GM23338 (cell line): ENCODE results near the gene PCLO. TPM values are rescaled to one million over a fixed set of nuclear protein-coding genes. Genes with fewer than 3 reads are reported as not detected.

Experiments
- ATAC-seq: fragments of 200-7000 bp; cut with Tn5 transposase; 3 replicates; pipeline ENCODE4 v1.9.1; 2020
- DNase-seq: peaks from one replicate; pipeline ENCODE4 v3.0.0-alpha.2; 2015; ENCODE audit warnings: low spot score
- H2AFZ ChIP-seq: fragments of 200-600 bp; sonication (generic); 2 replicates; pipeline ENCODE4 v1.8.0; 2016; ENCODE audit warnings: antibody characterized with exemption, mild to moderate bottlenecking, moderate library complexity
- H3F3A ChIP-seq: fragments of 200-600 bp; sonication (generic); replicated peaks from 2 replicates; pipeline ENCODE4 v1.8.0; 2017; ENCODE audit warnings: antibody characterized with exemption, mixed run types, low read depth
- H3K27ac ChIP-seq: fragments of 200-600 bp; sonication (generic); 2 replicates; pipeline ENCODE4 v1.6.1; 2016; ENCODE audit warnings: low read depth
- H3K27me3 ChIP-seq: fragments of 200-600 bp; sonication (generic); 2 replicates; pipeline ENCODE4 v1.8.0; 2016; ENCODE audit warnings: mild to moderate bottlenecking, mixed run types, moderate library complexity; ENCODE audit not compliant: insufficient read depth
- H3K36me3 ChIP-seq: fragments of 200-600 bp; sonication (generic); 2 replicates; pipeline ENCODE4 v1.8.0; 2016; ENCODE audit warnings: mild to moderate bottlenecking; ENCODE audit not compliant: insufficient read depth
- H3K4me1 ChIP-seq: fragments of 200-600 bp; sonication (generic); 2 replicates; pipeline ENCODE4 v1.8.0; 2016; ENCODE audit warnings: mild to moderate bottlenecking, moderate library complexity; ENCODE audit not compliant: insufficient read depth
- H3K4me2 ChIP-seq: fragments of 200-600 bp; sonication (generic); 2 replicates; pipeline ENCODE4 v1.7.1; 2017; ENCODE audit warnings: mixed run types
- H3K4me3 ChIP-seq: fragments of 200-600 bp; sonication (generic); 2 replicates; pipeline ENCODE4 v1.6.1; 2016; ENCODE audit warnings: mixed run types
- H3K79me2 ChIP-seq: fragments of 200-600 bp; sonication (generic); replicated peaks from 2 replicates; pipeline ENCODE4 v1.8.0; 2017; ENCODE audit warnings: mild to moderate bottlenecking; ENCODE audit not compliant: insufficient read depth
- H3K9me2 ChIP-seq: fragments of 200-600 bp; sonication (generic); 2 replicates; pipeline ENCODE4 v1.8.0; 2017; ENCODE audit not compliant: insufficient read depth
- H4K20me1 ChIP-seq: fragments of 200-600 bp; sonication (generic); replicated peaks from 2 replicates; pipeline ENCODE4 v1.8.0; 2017; ENCODE audit warnings: mild to moderate bottlenecking; ENCODE audit not compliant: insufficient read depth
- H3K27ac Mint-ChIP-seq: 2 replicates; pipeline ENCODE4 v1.8.0; 2020; ENCODE audit warnings: inconsistent platforms, mild to moderate bottlenecking, moderate library complexity, mixed read lengths
- H3K27me3 Mint-ChIP-seq: 3 replicates; pipeline ENCODE4 v1.8.0; 2022; ENCODE audit warnings: low read depth, mild to moderate bottlenecking, moderate library complexity, mixed read lengths, inconsistent platforms; ENCODE audit not compliant: insufficient read depth, poor library complexity
- H3K36me3 Mint-ChIP-seq: 3 replicates; pipeline ENCODE4 v1.8.0; 2021; ENCODE audit warnings: low read depth, mild to moderate bottlenecking, inconsistent platforms, moderate library complexity, mixed read lengths
- H3K4me1 Mint-ChIP-seq: 3 replicates; pipeline ENCODE4 v1.8.0; 2020; ENCODE audit warnings: mild to moderate bottlenecking, inconsistent platforms, mixed read lengths
- H3K4me3 Mint-ChIP-seq: 3 replicates; pipeline ENCODE4 v1.8.0; 2021; ENCODE audit warnings: moderate library complexity, mild to moderate bottlenecking, inconsistent platforms, mixed read lengths
- H3K9me3 Mint-ChIP-seq: 3 replicates; pipeline ENCODE4 v1.8.0; 2020; ENCODE audit warnings: moderate library complexity, mild to moderate bottlenecking, inconsistent platforms, mixed read lengths
- CREB1 ChIP-seq: fragments of 250-450 bp; sonication (Bioruptor Pico); IDR thresholded peaks from 2 replicates; pipeline ENCODE4 v1.5.0; 2020; ENCODE audit warnings: low read depth, mild to moderate bottlenecking, moderate library complexity
- CTCF ChIP-seq, 2 experiments: fragments of 200-600 bp in 1 of 2; sonication (generic) in 1 of 2; conservative IDR thresholded peaks; 2 replicates each; pipeline versions ENCODE4 v1.5.1 to v1.6.1; 2016 to 2017; ENCODE audit warnings: antibody characterized with exemption in 2 of 2, low read depth in 2 of 2, mild to moderate bottlenecking in 2 of 2, moderate library complexity in 1 of 2
- ETS1 ChIP-seq: IDR thresholded peaks from 2 replicates; pipeline ENCODE4 v1.6.1; 2016; ENCODE audit warnings: antibody characterized with exemption
- EZH2 ChIP-seq: fragments of 200-600 bp; sonication (generic); IDR thresholded peaks from one replicate; pipeline ENCODE4 v1.8.0; 2017; ENCODE audit warnings: antibody characterized with exemption, mild to moderate bottlenecking, low read depth; ENCODE audit not compliant: unreplicated experiment
- EZH2phosphoT487 ChIP-seq: fragments of 200-600 bp; sonication (generic); IDR thresholded peaks from one replicate; pipeline ENCODE4 v1.8.1; 2018; ENCODE audit warnings: antibody characterized with exemption; ENCODE audit not compliant: unreplicated experiment
- JUNB ChIP-seq: IDR thresholded peaks from one replicate; pipeline ENCODE4 v1.6.1; 2016; ENCODE audit warnings: antibody characterized with exemption; ENCODE audit not compliant: unreplicated experiment
- NANOG ChIP-seq: IDR thresholded peaks from 2 replicates; pipeline ENCODE4 v1.6.1; 2016; ENCODE audit warnings: antibody characterized with exemption, borderline replicate concordance
- POLR2AphosphoS5 ChIP-seq: IDR thresholded peaks from 2 replicates; pipeline ENCODE4 v1.6.1; 2016; ENCODE audit warnings: antibody characterized with exemption, low read depth
- STAT1 ChIP-seq: IDR thresholded peaks from one replicate; pipeline ENCODE4 v1.6.1; 2016; ENCODE audit warnings: antibody characterized with exemption; ENCODE audit not compliant: unreplicated experiment
- ZNF114 ChIP-seq: fragments of 250-450 bp; sonication (Bioruptor Pico); IDR thresholded peaks from 2 replicates; pipeline ENCODE4 v1.5.0; 2020; ENCODE audit warnings: mild to moderate bottlenecking, moderate library complexity
- ZNF331 ChIP-seq: fragments of 250-450 bp; sonication (Bioruptor Pico); IDR thresholded peaks from 2 replicates; pipeline ENCODE4 v1.5.0; 2020; ENCODE audit warnings: low read depth, mild to moderate bottlenecking, moderate library complexity
- ZNF462 ChIP-seq: fragments of 250-450 bp; sonication (Bioruptor Pico); IDR thresholded peaks from 2 replicates; pipeline ENCODE4 v1.5.0; 2020; ENCODE audit warnings: mild to moderate bottlenecking, moderate library complexity
- polyA plus RNA-seq: library from polyadenylated mRNA; unstranded; fragments of >200 nt; fragmentation: Nextera tagmentation; extraction: Ambion mirVana; gene quantifications from 2 replicates; pipeline ENCODE4 v1.2.1, GENCODE V29; 2016
- total RNA-seq: library from RNA; depleted of rRNA; stranded (reverse); fragments of >200 nt; shearing (Covaris generic); gene quantifications from 2 replicates; pipeline ENCODE4 v1.2.3, GENCODE V29; 2014
- TF ChIP-seq, protein P1 (sequence below): IDR thresholded peaks from one replicate; pipeline ENCODE4 v1.6.1; 2018; ENCODE audit warnings: antibody characterized with exemption; ENCODE audit not compliant: unreplicated experiment

Gene PCLO
- total and polyA plus RNA-seq, 2 experiments from 2014 or later = 7.4 to 9.1 TPM

GRCh38 chr7:82841828-82842227, 320.9 kb downstream of the PCLO start:
- peaks cover 20% of the 10 kb centered on the region for H3K4me1 Mint-ChIP-seq
- H2AFZ ChIP-seq = no peak overlapping the region
- H3K36me3 Mint-ChIP-seq = no peaks in the 10 kb centered on the region; the same call in 2 of the 3 replicates
- no peaks in the 10 kb centered on the region for H3K27me3 Mint-ChIP-seq
- H3K4me3 Mint-ChIP-seq = no peak overlapping the region
- no peak for DNase-seq
- no peak overlapping the region for H3K27ac Mint-ChIP-seq
- H3K79me2 ChIP-seq = no peaks in the 10 kb centered on the region
- H3K27ac ChIP-seq = no peak overlapping the region
- peaks cover 3% of the 10 kb centered on the region; the same call in 1 of the 3 replicates for H3K9me3 Mint-ChIP-seq
- H3K27me3 ChIP-seq = no peaks in the 10 kb centered on the region
- TF ChIP-seq ETS1 = no peak
- no peak for TF ChIP-seq ZNF114
- no peak for TF ChIP-seq CTCF (conservative IDR thresholded peaks at IDR 0.05; ENCODE audit: low read depth in 2 of 2)
- TF ChIP-seq ZNF331 (CRISPR knock-in tag) = no peak
- TF ChIP-seq, protein P1, sequence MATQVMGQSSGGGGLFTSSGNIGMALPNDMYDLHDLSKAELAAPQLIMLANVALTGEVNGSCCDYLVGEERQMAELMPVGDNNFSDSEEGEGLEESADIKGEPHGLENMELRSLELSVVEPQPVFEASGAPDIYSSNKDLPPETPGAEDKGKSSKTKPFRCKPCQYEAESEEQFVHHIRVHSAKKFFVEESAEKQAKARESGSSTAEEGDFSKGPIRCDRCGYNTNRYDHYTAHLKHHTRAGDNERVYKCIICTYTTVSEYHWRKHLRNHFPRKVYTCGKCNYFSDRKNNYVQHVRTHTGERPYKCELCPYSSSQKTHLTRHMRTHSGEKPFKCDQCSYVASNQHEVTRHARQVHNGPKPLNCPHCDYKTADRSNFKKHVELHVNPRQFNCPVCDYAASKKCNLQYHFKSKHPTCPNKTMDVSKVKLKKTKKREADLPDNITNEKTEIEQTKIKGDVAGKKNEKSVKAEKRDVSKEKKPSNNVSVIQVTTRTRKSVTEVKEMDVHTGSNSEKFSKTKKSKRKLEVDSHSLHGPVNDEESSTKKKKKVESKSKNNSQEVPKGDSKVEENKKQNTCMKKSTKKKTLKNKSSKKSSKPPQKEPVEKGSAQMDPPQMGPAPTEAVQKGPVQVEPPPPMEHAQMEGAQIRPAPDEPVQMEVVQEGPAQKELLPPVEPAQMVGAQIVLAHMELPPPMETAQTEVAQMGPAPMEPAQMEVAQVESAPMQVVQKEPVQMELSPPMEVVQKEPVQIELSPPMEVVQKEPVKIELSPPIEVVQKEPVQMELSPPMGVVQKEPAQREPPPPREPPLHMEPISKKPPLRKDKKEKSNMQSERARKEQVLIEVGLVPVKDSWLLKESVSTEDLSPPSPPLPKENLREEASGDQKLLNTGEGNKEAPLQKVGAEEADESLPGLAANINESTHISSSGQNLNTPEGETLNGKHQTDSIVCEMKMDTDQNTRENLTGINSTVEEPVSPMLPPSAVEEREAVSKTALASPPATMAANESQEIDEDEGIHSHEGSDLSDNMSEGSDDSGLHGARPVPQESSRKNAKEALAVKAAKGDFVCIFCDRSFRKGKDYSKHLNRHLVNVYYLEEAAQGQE = no peak
- TF ChIP-seq STAT1 = no peak
- no peak for TF ChIP-seq CREB1 (CRISPR knock-in tag)
- no peak for TF ChIP-seq ZNF462 (CRISPR knock-in tag)
- no peak for TF ChIP-seq JUNB
- TF ChIP-seq EZH2phosphoT487 = no peak
- no peak for TF ChIP-seq NANOG
- TF ChIP-seq EZH2 = no peak
- no peak for TF ChIP-seq POLR2AphosphoS5
- H3K36me3 ChIP-seq = no peaks in the 10 kb centered on the region
- peaks cover 16% of the 10 kb centered on the region for H3K4me1 ChIP-seq
- H3K9me2 ChIP-seq = no peaks in the 10 kb centered on the region
- no peak overlapping the region for H3K4me2 ChIP-seq
- no peak for ATAC-seq
- no peaks in the 10 kb centered on the region for H3F3A ChIP-seq
- H4K20me1 ChIP-seq = no peaks in the 10 kb centered on the region
- H3K4me3 ChIP-seq = no peak overlapping the region
